A549 treated with RU486 at 1 μM for 4 hours (cell line): ENCODE results near the gene KRTAP5-1. TPM values are rescaled to one million over a fixed set of nuclear protein-coding genes. Genes with fewer than 3 reads are reported as not detected.

Source experiments
- total RNA-seq: library from RNA; stranded (reverse); fragments of 200-300 nt; extraction: Qiagen RNA extraction; gene quantifications from 5 replicates; pipeline ENCODE4 v1.2.3, GENCODE V29; 2022; ENCODE audit warnings: low read depth

The KRTAP5-1 gene
- total RNA-seq, result not detected in 5 replicates

GRCh38 chr11:1584661-1585370, at the start of gene KRTAP5-1:
TSS of gene KRTAP5-1 (minus strand) at chr11:1585283. CDS start at chr11:1585249, 34 bp downstream.

GRCh38 chr11:1629326-1630185, 44.5 kb upstream of the KRTAP5-1 start, which contains the start of gene KRTAP5-5:
TSS of gene KRTAP5-5 (plus strand) at chr11:1629775. CDS start at chr11:1629841, 66 bp downstream.

GRCh38 chr11:1622086-1622485, 37.0 kb upstream of the KRTAP5-1 start, which contains the start of gene KRTAP5-4:
TSS of gene KRTAP5-4 (minus strand) at chr11:1622138. CDS start at chr11:1622093, 45 bp downstream.

GRCh38 chr11:1608363-1608762, 23.3 kb upstream of the KRTAP5-1 start, which contains the start of gene KRTAP5-3:
TSS of gene KRTAP5-3 (minus strand) at chr11:1608463. CDS start at chr11:1608385, 78 bp downstream.

GRCh38 chr11:1597994-1598380, 12.9 kb upstream of the KRTAP5-1 start, which contains the start of gene KRTAP5-2:
TSS of gene KRTAP5-2 (minus strand) at chr11:1598294. CDS start at chr11:1598250, 44 bp downstream.

GRCh38 chr11:1572197-1573076, 12.6 kb downstream of the KRTAP5-1 start, which contains the start of gene DUSP8:
TSS of gene DUSP8 (minus strand) at chr11:1572271. CDS start at chr11:1565826, 6,445 bp downstream.

Other genes with a start within 250 kb of the KRTAP5-1 start
- 5.1 to 8.3 TPM (median 6.4 TPM) in 5 replicates for gene BRSK2, start 195.3 kb downstream of the KRTAP5-1 start, total RNA-seq
- 33.6 to 47.2 TPM (median 39.7 TPM) in 5 replicates for gene MOB2, start 98.5 kb downstream of the KRTAP5-1 start, total RNA-seq
- 1.3 to 2.5 TPM (median 1.7 TPM) in 5 replicates for gene DUSP8, start 13.0 kb downstream of the KRTAP5-1 start, total RNA-seq
- not detected in 5 replicates for gene KRTAP5-2, start 13.0 kb upstream of the KRTAP5-1 start, total RNA-seq
- gene KRTAP5-3, start 23.2 kb upstream of the KRTAP5-1 start, total RNA-seq, result not detected in 5 replicates
- gene KRTAP5-4, start 36.9 kb upstream of the KRTAP5-1 start, total RNA-seq, result not detected in 5 replicates
- not detected in 5 replicates for gene KRTAP5-5, start 44.5 kb upstream of the KRTAP5-1 start, total RNA-seq
- gene KRTAP5-6, start 111.9 kb upstream of the KRTAP5-1 start, total RNA-seq, result not detected in 5 replicates
- 1.0 to 1.4 TPM (median 1.1 TPM) in 5 replicates for gene IFITM10, start 165.3 kb upstream of the KRTAP5-1 start, total RNA-seq
- gene CTSD, start 178.6 kb upstream of the KRTAP5-1 start, total RNA-seq, result 329 to 529 TPM (median 476 TPM) in 5 replicates
- gene SYT8, start 249.7 kb upstream of the KRTAP5-1 start, total RNA-seq, result 0.12 to 1.00 TPM in 2 of 5 replicates, not detected in the others